HG03342 (cell line): ENCODE measurements around the gene GLUD1.
"Not testable (repeated sequence)": the region's sequence is repeated elsewhere in the genome, so short reads cannot be mapped to it uniquely, and the experiment has no call there.

Experiments used
- ATAC-seq: cut with Tn5 transposase; IDR thresholded peaks from one replicate; pipeline ENCODE4 v1.9.1; 2021; ENCODE audit warnings: mild to moderate bottlenecking, moderate library complexity; ENCODE audit not compliant: unreplicated experiment

The GLUD1 gene

GRCh38 chr10:87094373-87095235 lies at the start of gene GLUD1, which contains the start of gene SHLD2:
GLUD1 (minus strand) TSS chr10:87094843; CDS start chr10:87094769, 74 bp downstream.
SHLD2 (plus strand) TSS chr10:87095206; CDS start chr10:87151355, 56,149 bp downstream.
- peak; percentile 59 for ATAC-seq

DNA sequence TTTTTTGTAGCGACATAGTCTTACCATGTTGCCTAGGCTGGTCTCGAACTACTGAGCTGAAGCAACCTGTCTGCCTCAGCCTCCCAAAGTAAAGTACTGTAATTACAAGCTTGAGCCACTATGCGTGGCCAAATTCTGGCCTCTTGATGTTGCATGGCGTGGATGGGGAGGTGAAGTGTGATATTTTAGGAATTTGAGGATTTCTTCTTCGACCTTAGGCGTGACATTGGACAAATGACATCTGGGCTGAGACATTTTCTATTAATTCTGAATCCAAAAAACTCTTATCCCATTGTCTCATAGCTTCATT lies 48.4 kb upstream of the GLUD1 start:
- not testable (repeated sequence) for ATAC-seq

DNA sequence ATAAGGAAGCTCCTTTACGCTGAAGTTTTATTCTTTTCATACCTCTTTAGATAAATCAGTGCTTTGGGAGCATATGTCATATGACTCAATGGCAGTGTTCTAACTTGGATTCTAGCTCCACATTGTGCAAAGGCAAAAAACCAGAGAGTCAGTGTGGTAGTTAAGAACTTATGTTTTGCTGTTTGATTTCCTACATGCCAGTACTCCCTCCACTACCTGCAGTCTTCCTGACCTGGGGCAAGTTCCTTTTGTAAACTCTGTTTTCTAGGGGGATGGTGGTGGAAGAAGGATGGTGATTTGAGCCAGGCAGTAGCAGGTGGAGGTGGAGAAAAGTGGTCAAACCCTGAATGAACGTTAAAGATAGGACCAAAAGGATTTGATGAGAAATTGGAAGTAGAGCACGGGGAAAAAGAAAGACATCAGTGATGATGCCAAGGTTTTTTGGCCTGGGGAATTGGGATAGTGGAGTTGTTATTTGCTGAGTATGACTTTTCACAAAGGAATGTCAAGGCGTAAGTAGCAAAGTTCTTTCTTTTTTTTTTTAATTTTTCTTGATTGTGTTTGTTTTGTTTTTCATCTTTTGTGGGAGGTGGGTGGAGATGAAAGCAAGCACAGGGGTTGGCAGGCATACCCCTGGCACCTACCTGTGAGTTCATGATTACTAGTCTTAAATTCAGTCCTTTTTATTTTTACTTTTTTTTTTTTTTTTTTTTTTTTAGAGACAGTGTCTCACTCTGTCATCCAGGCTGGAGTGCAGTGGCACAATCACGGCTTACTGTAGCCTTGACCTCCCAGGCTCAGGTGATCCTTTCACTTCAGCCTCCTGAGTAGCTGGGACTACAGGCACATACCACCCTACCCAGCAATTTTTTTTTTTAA lies 47.8 kb upstream of the GLUD1 start:
- ATAC-seq, result not testable (repeated sequence)

GRCh38 chr10:87137478-87137877 lies 42.8 kb upstream of the GLUD1 start:
- ATAC-seq, result not testable (repeated sequence)

GRCh38 chr10:87134440-87134839 lies 39.8 kb upstream of the GLUD1 start:
- not testable (repeated sequence) for ATAC-seq

- ATAC-seq, result not testable (repeated sequence)
Observed at GRCh38 chr10:87133936-87134335, 39.3 kb upstream of the GLUD1 start.

DNA sequence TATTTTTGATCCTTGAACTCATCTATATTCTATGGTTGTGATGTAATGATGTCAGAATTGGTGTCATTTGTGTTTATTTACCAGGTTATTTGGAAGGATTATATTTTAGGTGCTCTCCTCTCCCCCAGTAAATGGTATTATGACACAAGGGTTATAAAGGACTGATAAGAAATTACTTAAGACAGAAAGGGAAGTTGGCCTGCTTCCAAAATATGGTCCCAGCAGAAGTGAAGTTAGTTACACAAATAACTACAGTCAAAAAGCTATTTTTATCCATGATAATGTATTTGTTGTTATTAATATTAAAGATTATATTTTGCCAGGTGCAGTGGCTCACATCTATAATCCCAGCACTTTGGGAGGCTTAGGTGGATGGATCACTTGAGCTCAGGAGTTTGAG lies 37.5 kb upstream of the GLUD1 start:
- not testable (repeated sequence) for ATAC-seq

DNA sequence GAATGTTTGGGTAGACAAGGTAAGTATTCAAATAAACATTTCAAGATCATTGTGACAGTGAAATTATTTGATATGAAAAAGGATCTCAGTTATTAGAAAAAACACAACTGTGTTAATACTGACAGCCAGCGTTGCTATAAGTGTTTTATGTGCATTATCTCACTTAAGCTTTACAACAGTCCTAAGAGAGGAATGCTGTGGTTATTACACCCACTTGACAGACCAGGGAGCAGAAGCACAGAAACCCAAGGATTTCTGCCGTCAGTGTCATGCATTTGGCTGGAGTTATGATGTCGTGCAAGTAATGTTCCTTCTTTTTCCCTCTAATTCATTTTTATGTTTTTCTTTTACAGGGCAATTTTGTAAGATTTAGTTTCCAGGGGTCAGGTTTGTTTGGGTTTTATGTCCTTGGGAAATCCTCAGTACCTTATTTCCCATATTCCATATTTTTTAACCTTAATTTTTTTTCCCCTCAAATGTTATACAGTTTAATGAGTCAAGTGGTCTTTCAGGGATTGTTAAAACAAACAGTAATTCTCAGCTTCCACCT lies 33.0 kb upstream of the GLUD1 start:
- ATAC-seq, result not testable (repeated sequence)

- ATAC-seq, result not testable (repeated sequence)
Observed at GRCh38 chr10:87127048-87127447, 32.4 kb upstream of the GLUD1 start.

DNA sequence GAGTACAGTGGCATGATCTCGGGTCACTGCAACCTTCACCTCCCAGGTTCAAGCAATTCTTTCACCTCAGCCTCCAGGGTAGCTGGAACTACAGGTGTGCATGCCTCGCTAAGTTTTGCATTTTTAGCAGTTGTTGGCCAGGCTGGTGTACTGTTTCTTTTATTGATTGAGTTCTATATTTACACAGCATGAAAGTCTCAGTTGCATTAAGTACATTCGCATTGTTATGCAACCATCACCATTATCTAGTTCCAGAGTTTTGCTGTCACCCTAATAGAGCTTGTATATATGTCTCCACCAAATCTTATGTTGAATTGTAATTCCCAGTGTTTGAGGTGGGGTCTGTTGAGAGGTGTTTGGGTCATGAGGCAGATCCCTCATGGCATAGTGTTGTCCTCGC lies 28.7 kb upstream of the GLUD1 start:
- ATAC-seq, result not testable (repeated sequence)

- ATAC-seq, result not testable (repeated sequence)
Observed at GRCh38 chr10:87119029-87119428, 24.4 kb upstream of the GLUD1 start.

GRCh38 chr10:87118122-87118521 lies 23.5 kb upstream of the GLUD1 start:
- not testable (repeated sequence) for ATAC-seq

GRCh38 chr10:87105446-87106124 lies 10.9 kb upstream of the GLUD1 start:
- ATAC-seq, result no peak

GRCh38 chr10:87104727-87105126 lies 10.1 kb upstream of the GLUD1 start:
- not testable (repeated sequence) for ATAC-seq

GRCh38 chr10:87101996-87102395 lies 7.4 kb upstream of the GLUD1 start:
- ATAC-seq, result no peak

DNA sequence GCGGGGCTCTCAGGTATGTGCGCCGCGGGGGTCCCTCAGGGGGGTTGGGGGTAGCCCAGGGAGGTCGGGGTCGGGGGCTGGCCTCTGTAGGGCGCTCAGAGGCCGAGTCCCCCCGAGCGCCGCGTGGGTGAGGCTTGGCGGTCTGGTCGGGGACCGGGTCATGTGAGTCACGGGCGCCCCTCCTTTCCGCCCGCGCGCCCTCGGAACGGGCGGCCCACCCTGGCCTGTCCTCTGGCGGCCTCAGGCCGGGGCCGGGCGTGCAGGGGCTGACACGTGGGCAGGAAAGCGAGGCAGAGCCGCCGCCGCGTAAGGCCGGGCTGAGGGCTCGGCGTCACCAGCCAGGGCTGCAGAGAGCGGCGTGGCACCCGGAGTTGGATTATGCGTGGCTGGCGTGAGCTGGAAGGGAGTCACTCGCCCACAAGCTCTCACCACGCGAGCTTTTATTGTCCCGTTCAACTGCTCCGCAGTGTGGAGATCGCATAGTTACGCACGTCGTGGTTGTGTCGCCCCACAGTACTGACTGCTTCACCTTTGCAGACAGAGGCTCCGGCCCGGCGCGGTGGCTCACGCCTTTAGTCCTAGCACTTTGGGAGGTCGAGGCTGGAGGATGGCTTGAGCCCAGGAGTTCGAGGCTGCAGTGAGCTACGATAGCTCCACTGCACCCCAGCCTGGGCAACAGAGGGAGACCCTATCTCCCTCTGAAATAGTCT lies 748 bp upstream of the GLUD1 start:
- peak; percentile 51 for ATAC-seq

DNA sequence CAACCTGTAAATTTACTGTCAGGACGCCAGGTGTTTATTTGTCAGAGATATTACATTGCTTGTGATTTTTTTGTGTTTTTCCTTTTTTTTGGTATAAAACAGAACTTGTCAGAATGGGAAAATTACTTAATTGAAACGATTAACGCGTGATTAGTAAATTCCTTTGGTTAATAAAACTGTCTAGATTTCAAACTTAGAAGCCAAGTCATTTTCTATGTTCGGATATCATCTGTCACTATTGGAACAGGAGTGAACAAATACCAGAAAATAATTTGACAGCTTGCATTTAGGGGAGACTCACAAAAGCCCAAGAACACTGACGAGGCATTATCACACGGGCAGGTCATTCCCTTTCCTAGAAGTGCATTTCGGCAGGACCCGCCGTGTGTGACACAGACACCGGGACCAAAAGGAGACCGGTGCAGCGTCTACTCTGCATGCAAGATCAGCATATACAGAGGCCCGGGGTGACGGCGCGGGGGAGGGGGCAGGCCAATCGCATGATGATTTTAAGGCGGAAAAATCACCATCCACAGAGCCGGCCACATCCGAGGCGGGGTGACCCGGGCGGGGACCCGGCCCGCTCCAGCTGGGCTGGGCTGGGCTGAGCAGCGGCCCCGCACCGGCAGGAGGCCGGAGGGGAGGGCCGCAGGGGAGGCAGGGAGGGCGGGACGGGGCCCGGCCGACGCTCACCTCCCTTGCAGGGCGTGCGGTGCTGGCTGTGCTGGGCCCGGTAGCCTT lies 841 bp downstream of the GLUD1 start:
- ATAC-seq, result peak; percentile 33

GRCh38 chr10:87092861-87093631 lies 1.6 kb downstream of the GLUD1 start:
- ATAC-seq, result no peak
